ENCODE measurements around the gene PIAS4.
A peak's percentile ranks its signal among the peaks of the same experiment; 100 is the strongest.

PIAS4 gene

DNA sequence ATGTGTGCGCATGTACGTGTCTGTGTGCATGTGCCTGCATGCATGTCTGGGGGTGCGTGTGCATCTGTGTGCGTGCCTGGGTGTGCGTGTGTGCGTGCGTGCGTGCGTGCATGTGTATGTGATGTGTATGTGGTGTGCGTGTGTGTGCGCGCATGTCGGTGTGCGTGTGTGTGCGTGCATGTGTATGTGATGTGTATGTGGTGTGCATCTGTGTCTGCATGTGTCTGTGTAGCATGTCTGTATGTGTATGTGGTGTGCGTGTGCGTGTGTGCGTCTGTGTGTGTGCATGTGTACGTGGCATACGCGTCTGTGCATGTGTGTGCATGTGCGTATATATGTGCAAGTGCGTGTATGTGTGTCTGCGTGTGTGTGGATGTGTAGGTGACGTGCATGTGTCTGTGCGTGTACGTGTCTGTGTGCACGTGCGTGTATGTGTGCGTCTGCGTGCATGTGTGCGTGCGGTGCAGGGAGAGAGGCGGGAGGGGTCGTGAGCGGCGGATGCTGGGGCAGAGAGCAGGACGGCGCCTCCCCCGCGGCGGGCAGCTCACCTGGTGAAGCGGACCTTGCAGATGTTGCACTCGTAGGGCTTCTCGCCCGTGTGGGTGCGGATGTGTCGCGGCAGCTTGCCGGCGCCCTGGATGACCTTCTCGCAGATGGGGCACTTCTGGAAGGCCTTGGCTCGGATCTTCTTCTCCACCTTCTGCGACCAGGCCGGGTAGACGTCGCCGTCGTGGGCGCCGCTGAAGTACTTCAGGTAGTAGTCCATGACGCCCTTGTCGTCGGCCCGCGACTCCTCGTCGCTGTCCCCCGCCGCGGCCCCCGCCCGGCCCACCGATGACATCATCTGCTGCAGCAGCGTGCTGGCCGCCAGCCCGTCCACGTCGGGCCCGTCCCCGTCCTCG is 46.1 kb downstream of the PIAS4 start:
- Histone ChIP-seq H3K9me3 (replicated peaks; ENCODE audit: low read length) (no peaks in the 10 kb centered on the region), H3K4me1 (ENCODE audit: control insufficient read depth, insufficient read depth, low read length) (peaks cover 35% of the 10 kb centered on the region), H3K9ac (ENCODE audit: low read depth, low read length) (no peak overlapping the region), H3K27me3 (ENCODE audit: control insufficient read depth, insufficient read depth, low read length) (no peaks in the 10 kb centered on the region), H3K4me3 (ENCODE audit: low read length) (no peak overlapping the region), H3K36me3 (ENCODE audit: insufficient read depth, low read length) (peaks cover 41% of the 10 kb centered on the region), H3K4me2 (ENCODE audit: low read length) (peak overlapping the region; percentile 62)

DNA sequence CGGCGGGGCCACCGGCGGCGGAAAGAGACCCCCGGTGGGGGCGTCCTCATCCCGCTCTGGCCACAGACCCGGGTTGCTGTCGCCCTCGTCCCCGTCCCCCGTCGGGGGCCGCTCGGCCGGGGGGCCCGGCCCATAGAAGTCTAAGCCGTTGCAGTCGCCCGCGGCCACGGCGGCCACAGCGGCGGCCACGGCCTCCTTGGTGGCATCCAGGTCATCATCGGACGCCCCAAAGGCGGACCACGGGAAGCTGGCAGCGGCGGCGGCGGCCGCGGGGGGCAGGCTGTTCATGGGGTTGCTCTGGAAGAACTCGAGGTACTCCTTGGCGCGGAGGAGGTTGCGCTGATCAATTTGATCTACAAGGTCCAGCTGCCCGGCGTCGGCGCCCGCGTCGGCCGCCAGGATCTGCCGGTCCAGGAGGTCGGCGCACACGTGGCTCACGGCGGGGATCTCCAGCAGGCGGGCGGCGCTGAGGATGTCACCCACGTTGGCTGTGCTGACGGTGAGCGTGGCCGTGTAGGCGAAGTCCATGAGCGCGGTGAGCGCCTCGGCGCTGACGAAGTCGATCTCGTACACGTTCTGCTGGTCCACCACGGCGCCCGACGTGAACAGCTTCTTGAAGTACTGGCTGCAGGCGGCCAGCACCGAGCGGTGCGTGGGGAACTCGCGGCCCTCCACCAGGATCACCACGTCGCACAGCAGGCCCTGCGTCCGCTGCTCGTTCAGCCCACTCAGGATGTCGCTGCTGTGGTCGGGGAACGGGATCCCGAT is 47.1 kb downstream of the PIAS4 start:
- H3K9me3 ChIP-seq (replicated peaks; ENCODE audit: low read length): no peaks in the 10 kb centered on the region
- H3K4me2 ChIP-seq (ENCODE audit: low read length): no peak overlapping the region
- peaks cover 37% of the 10 kb centered on the region for H3K36me3 ChIP-seq (ENCODE audit: insufficient read depth, low read length)
- no peak overlapping the region for H3K9ac ChIP-seq (ENCODE audit: low read depth, low read length)
- peaks cover 45% of the 10 kb centered on the region for H3K4me1 ChIP-seq (ENCODE audit: control insufficient read depth, insufficient read depth, low read length)
- H3K27me3 ChIP-seq (ENCODE audit: control insufficient read depth, insufficient read depth, low read length): no peaks in the 10 kb centered on the region
- no peak overlapping the region for H3K4me3 ChIP-seq (ENCODE audit: low read length)

DNA sequence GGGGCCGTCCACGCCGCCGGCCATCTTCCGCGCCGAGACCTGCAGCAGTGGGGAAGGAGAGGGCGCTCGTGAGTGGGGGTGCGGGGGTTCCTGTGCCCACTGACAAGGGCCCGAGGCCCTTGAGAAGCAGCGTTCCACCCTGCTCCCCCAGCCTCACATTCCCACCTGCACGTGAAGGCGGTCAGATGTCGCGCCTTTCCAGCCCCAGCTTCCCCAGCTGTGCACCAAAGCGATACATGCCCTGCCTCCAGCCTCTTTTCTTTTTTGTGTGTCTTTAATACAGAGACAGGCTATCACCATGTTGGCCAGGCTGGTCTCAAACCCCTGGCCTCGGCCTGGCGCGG is 47.6 kb downstream of the PIAS4 start:
- H3K9me3 ChIP-seq (replicated peaks; ENCODE audit: low read length): no peaks in the 10 kb centered on the region
- peaks cover 37% of the 10 kb centered on the region for H3K36me3 ChIP-seq (ENCODE audit: insufficient read depth, low read length)
- H3K9ac ChIP-seq (ENCODE audit: low read depth, low read length): no peak overlapping the region
- no peak overlapping the region for H3K4me3 ChIP-seq (ENCODE audit: low read length)
- H3K27me3 ChIP-seq (ENCODE audit: control insufficient read depth, insufficient read depth, low read length): no peaks in the 10 kb centered on the region
- peaks cover 50% of the 10 kb centered on the region for H3K4me1 ChIP-seq (ENCODE audit: control insufficient read depth, insufficient read depth, low read length)
- H3K4me2 ChIP-seq (ENCODE audit: low read length): no peak overlapping the region

DNA sequence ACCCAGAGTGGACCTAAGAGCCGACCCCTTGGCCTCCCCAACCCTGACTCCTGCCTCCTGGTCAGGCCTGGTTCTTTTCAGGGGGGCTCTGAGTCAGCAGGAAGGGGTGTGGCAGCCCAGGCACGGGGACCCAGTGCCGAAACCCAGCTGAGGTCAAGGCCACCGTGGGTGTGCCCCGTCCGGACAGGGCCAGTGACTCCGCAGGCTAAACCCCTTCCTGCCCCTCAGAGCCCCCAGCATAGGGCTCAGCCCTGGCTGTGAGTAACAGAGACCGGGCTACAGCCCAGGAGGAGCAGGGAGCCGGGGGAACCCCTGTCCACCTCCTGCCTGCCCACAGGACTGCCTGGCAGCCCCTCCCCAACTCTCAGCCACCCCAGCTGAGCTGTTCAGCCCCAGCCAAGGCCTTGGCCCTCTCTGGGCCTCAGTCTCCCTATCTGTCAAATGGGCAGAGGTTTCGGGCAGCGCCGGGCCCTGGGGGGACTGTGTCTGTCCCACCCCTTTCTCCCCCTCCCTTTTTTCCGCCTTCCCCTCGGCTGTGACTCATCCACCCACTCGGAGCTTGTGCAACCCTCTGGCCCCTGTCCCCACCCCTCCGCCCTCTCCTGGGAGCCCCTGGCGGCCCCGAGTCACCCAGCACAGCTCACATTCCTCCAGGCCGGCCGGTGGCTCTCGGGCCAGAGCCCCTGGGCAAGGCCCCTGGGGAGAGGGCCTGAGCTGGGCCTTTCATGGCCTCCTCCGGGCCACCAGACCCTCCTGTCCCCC is 50.6 kb downstream of the PIAS4 start:
- H3K36me3 ChIP-seq (ENCODE audit: insufficient read depth, low read length): peaks cover 36% of the 10 kb centered on the region
- H3K4me2 ChIP-seq (ENCODE audit: low read length): peak overlapping the region; percentile 81
- peak overlapping the region; percentile 60 for H3K4me3 ChIP-seq (ENCODE audit: low read length)
- H3K4me1 ChIP-seq (ENCODE audit: control insufficient read depth, insufficient read depth, low read length): peaks cover 61% of the 10 kb centered on the region
- peak overlapping the region; percentile 84 for H3K9ac ChIP-seq (ENCODE audit: low read depth, low read length)
- no peaks in the 10 kb centered on the region for H3K9me3 ChIP-seq (replicated peaks; ENCODE audit: low read length)
- no peaks in the 10 kb centered on the region for H3K27me3 ChIP-seq (ENCODE audit: control insufficient read depth, insufficient read depth, low read length)

DNA sequence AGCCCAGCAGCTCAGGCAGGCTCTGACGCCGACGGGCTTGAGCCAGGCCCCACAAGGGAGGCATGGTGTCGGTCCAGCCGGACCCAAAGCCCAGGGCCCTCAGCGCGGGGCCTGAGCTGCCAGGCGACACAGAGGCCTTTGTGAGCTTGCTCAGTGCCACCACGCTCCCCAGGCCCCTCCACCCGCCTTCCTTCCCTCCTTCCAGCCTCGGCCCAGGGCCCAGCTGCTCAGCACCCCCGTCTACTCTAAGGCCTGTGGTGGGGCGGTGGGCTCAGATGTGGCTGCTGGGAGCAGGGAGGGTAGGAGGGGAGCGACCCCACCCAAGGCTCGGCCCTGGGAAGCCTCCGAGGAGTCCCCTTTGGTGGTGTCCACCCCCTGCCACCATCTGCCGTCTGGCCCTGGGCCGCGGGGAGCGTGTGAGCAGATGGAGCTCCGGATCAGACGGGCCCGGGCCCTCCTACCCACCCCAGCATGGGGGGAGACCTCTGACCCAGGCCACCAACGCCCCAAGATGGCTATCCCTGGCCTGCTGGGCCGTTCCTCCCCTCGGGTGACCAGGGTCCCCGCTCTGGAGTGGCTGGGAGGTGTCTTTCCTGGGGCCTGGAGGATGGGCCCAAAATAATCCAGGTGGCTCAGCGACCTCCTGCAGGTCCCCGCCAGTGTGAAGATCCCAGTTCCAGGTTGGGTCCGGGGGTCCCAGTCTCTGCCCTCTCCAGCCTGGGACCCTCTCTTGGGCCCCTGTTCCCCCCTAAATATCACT is 51.3 kb downstream of the PIAS4 start:
- Histone ChIP-seq H3K4me2 (ENCODE audit: low read length) (peak overlapping the region; percentile 81), H3K4me3 (ENCODE audit: low read length) (peak overlapping the region; percentile 60), H3K9ac (ENCODE audit: low read depth, low read length) (peak overlapping the region; percentile 84), H3K27me3 (ENCODE audit: control insufficient read depth, insufficient read depth, low read length) (no peaks in the 10 kb centered on the region), H3K9me3 (replicated peaks; ENCODE audit: low read length) (no peaks in the 10 kb centered on the region), H3K36me3 (ENCODE audit: insufficient read depth, low read length) (peaks cover 33% of the 10 kb centered on the region), H3K4me1 (ENCODE audit: control insufficient read depth, insufficient read depth, low read length) (peaks cover 65% of the 10 kb centered on the region)

DNA sequence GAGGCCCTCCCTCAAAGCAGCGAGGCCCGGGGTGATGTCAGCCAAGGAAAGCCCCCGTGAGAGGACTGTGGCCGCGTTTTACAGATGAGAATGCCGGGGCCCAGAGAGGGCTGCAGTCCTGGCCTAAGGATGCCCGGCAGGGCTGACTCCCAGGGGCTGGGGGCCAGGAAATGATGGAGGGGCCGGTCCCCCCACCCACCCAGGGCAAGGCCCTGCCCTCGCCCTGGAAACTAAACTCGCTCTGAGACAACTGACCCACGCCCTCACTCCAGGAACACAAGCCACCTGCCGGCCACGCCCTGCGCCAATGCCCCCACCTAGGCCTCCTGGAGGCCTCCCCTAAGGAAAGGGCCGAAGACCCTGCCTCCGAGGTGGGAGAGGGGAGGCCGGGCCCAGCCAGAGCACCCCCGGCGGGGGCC is 51.9 kb downstream of the PIAS4 start:
- Histone ChIP-seq H3K27me3 (ENCODE audit: control insufficient read depth, insufficient read depth, low read length) (no peaks in the 10 kb centered on the region), H3K4me1 (ENCODE audit: control insufficient read depth, insufficient read depth, low read length) (peaks cover 66% of the 10 kb centered on the region), H3K9me3 (replicated peaks; ENCODE audit: low read length) (no peaks in the 10 kb centered on the region), H3K9ac (ENCODE audit: low read depth, low read length) (peak overlapping the region; percentile 84), H3K4me3 (ENCODE audit: low read length) (peak overlapping the region; percentile 60), H3K4me2 (ENCODE audit: low read length) (peak overlapping the region; percentile 81), H3K36me3 (ENCODE audit: insufficient read depth, low read length) (peaks cover 32% of the 10 kb centered on the region)

DNA sequence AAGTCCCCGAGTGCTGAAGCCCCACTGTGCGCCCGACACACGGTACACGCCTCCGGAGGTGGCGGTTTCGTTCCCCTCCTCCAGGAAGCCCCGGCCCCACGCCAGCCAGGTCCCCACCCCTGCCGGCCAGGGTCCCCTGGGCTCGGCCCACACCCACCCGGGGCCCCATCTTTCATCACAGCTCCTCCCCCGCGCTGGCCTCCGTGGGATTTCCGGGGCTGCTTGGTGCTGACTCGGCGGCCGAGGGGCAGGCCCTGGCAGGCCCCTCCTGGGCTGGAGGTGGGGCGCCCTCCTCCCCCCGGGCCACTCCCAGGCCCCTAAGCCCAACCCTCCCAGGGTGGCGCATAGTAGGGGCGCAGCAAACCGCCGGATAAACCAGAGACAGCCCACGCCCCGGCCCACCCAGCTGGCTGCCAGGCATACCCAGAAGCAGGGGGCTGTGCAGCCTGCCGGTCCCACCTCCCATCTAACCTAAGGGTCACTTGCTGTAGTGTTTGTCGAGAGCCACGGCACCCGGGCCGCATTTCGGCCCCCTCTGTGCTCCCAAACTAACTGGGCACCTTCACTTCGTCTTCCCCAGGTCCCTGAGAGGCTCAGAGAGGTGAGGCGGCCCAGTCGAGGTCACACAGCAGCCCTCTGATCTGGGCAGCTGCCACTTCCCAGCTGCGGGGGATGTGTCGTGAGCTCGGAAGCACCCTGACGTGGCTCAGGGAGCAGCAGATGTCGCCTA is 52.5 kb downstream of the PIAS4 start:
- Histone ChIP-seq H3K4me1 (ENCODE audit: control insufficient read depth, insufficient read depth, low read length) (peaks cover 66% of the 10 kb centered on the region), H3K9me3 (replicated peaks; ENCODE audit: low read length) (no peaks in the 10 kb centered on the region), H3K36me3 (ENCODE audit: insufficient read depth, low read length) (peaks cover 27% of the 10 kb centered on the region), H3K27me3 (ENCODE audit: control insufficient read depth, insufficient read depth, low read length) (no peaks in the 10 kb centered on the region), H3K4me3 (ENCODE audit: low read length) (no peak overlapping the region), H3K9ac (ENCODE audit: low read depth, low read length) (peak overlapping the region; percentile 84), H3K4me2 (ENCODE audit: low read length) (peak overlapping the region; percentile 81)

DNA sequence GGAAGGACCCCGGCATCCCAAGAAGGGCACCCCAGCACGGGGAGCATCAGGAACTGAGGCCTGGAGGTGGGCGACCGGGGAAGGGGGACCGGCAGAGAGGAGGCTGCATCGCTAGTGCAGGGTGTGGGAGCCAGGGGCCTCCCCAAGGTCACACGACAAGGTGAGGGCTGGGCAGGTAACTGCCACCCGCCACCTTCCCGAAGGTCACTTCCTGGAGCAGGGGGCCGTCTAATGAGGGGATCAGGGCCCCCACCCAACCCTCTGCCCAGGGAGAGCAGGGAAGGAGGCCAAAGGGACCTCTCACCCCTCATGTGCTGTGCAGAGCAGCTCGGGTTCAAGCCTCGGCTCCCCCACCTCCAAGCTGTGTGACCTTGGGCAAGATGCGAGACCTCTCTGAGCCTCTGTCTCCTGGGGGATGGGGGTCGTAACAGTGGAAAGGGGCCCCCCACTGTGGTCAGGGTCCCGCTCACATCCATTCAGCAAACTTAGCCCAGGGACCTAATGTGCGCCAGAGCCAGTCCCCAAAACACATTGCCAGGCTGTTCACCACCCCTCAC is 53.2 kb downstream of the PIAS4 start:
- peaks cover 27% of the 10 kb centered on the region for H3K36me3 ChIP-seq (ENCODE audit: insufficient read depth, low read length)
- no peaks in the 10 kb centered on the region for H3K27me3 ChIP-seq (ENCODE audit: control insufficient read depth, insufficient read depth, low read length)
- H3K4me3 ChIP-seq (ENCODE audit: low read length): peak overlapping the region; percentile 62
- peaks cover 66% of the 10 kb centered on the region for H3K4me1 ChIP-seq (ENCODE audit: control insufficient read depth, insufficient read depth, low read length)
- no peaks in the 10 kb centered on the region for H3K9me3 ChIP-seq (replicated peaks; ENCODE audit: low read length)
- H3K9ac ChIP-seq (ENCODE audit: low read depth, low read length): peak overlapping the region; percentile 39
- peak overlapping the region; percentile 94 for H3K4me2 ChIP-seq (ENCODE audit: low read length)

DNA sequence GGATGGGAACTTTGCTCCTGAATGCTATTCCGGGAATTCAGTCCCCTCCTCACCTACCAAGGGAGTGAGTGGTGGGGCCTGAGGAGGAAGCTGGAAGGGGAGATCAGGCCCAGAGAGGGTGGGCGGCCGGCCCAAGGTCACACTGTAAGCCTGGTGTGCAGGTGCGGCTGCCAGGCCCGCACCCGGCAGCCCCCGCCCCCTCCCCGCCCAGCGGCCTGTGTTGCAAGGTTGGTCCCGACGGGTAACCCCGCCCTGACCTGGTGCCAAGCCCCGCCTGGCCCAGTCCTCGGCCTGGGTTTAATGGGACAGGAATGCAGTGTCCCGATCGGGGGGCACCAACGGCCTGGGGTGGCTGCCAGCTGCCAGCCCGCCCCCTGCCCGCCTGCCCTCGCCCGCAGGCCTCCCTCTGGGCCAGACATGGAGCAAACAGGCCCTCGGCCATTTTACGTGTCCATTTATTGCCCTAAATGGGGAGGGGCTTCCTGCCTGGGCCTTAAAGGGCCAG is 53.7 kb downstream of the PIAS4 start:
- peaks cover 22% of the 10 kb centered on the region for H3K36me3 ChIP-seq (ENCODE audit: insufficient read depth, low read length)
- H3K9me3 ChIP-seq (replicated peaks; ENCODE audit: low read length): no peaks in the 10 kb centered on the region
- peaks cover 66% of the 10 kb centered on the region for H3K4me1 ChIP-seq (ENCODE audit: control insufficient read depth, insufficient read depth, low read length)
- H3K4me2 ChIP-seq (ENCODE audit: low read length): peak overlapping the region; percentile 94
- H3K27me3 ChIP-seq (ENCODE audit: control insufficient read depth, insufficient read depth, low read length): no peaks in the 10 kb centered on the region
- peak overlapping the region; percentile 62 for H3K4me3 ChIP-seq (ENCODE audit: low read length)
- peak overlapping the region; percentile 39 for H3K9ac ChIP-seq (ENCODE audit: low read depth, low read length)
